Kasumi-1 (cell line): Measurements from ENCODE around the gene LTA.

ENCODE experiments used
- DNase-seq, 2 experiments: peaks; one replicate each; lab custom pipeline; 2025; lab: John Stamatoyannopoulos, UW

The LTA gene

GRCh38 chr6:31569861-31570536 is 2.1 kb upstream of the LTA start:
- no peak for DNase-seq

GRCh38 chr6:31573239-31574105 is 1.4 kb downstream of the LTA start:
- no peak for DNase-seq

- no peak for DNase-seq
Observed at GRCh38 chr6:31574106-31575061, 2.3 kb downstream of the LTA start.

- peak; percentile 59 to 63 for DNase-seq
Observed at GRCh38 chr6:31575335-31575901, 3.3 kb downstream of the LTA start, which contains the start of gene TNF. Gene TNF (plus strand): TSS chr6:31575565. CDS start chr6:31575742, 177 bp downstream.

- no peak for DNase-seq
Observed at GRCh38 chr6:31575952-31576685, 4.0 kb downstream of the LTA start.

GRCh38 chr6:31576897-31577578 is 4.9 kb downstream of the LTA start:
- DNase-seq, result no peak

GRCh38 chr6:31577579-31577966 is 5.5 kb downstream of the LTA start:
- no peak for DNase-seq

GRCh38 chr6:31578184-31579118 is 6.4 kb downstream of the LTA start:
- DNase-seq, result no peak

- no peak for DNase-seq
Observed at GRCh38 chr6:31579119-31579505, 7.0 kb downstream of the LTA start.

GRCh38 chr6:31579546-31580437 is 7.7 kb downstream of the LTA start:
- no peak for DNase-seq

GRCh38 chr6:31580438-31580740 is 8.3 kb downstream of the LTA start:
- no peak for DNase-seq

GRCh38 chr6:31580807-31581433 is 8.8 kb downstream of the LTA start:
- peak; percentile 77 to 79 for DNase-seq

- DNase-seq, result no peak
Observed at GRCh38 chr6:31581434-31582229, 9.5 kb downstream of the LTA start.

- no peak for DNase-seq
Observed at GRCh38 chr6:31582230-31582643, 10.1 kb downstream of the LTA start, which contains the start of gene LTB. Gene LTB (minus strand): TSS chr6:31582424. CDS start chr6:31582417, 7 bp downstream.

- DNase-seq, result peak; percentile 60 to 63
Observed at GRCh38 chr6:31585491-31585890, 13.4 kb downstream of the LTA start.

- peak; percentile 90 to 93 for DNase-seq
Observed at GRCh38 chr6:31586008-31586407, 13.9 kb downstream of the LTA start, which contains the start of gene LST1. Gene LST1 (plus strand): TSS chr6:31586277. CDS start chr6:31587300, 1,023 bp downstream.
